ENCODE measurements around the gene PAX5. TPM values are rescaled to one million over a fixed set of nuclear protein-coding genes. Genes with fewer than 3 reads are reported as not detected.

PAX5 gene
- total RNA-seq, 1 donor from 2014 or later, result 0.32 TPM

GRCh38 chr9:36844961-36845360 lies 189.1 kb downstream of the PAX5 start:
- intact Hi-C loops (cut with micrococcal nuclease), result no loop called here

- intact Hi-C loops (cut with micrococcal nuclease), result no loop called here
Measured at GRCh38 chr9:36843964-36844363, 190.1 kb downstream of the PAX5 start.

GRCh38 chr9:36842560-36843530 lies 191.2 kb downstream of the PAX5 start:
- intact Hi-C loops (cut with micrococcal nuclease), result no loop called here

GRCh38 chr9:36840898-36841536 lies 193.1 kb downstream of the PAX5 start:
- intact Hi-C loops (cut with micrococcal nuclease), result no loop called here

- intact Hi-C loops (cut with micrococcal nuclease), result no loop called here
Measured at GRCh38 chr9:36839131-36839885, 194.8 kb downstream of the PAX5 start.

GRCh38 chr9:36837431-36838405 lies 196.3 kb downstream of the PAX5 start:
- intact Hi-C loops (cut with micrococcal nuclease), result no loop called here

- intact Hi-C loops (cut with micrococcal nuclease), result no loop called here
Measured at GRCh38 chr9:36836486-36836885, 197.6 kb downstream of the PAX5 start.

GRCh38 chr9:36835271-36835996 lies 198.6 kb downstream of the PAX5 start:
- intact Hi-C loops (cut with micrococcal nuclease), result no loop called here

GRCh38 chr9:36834736-36835135 lies 199.3 kb downstream of the PAX5 start:
- intact Hi-C loops (cut with micrococcal nuclease), result no loop called here

- intact Hi-C loops (cut with micrococcal nuclease), result no loop called here
Measured at GRCh38 chr9:36833954-36834353, 200.1 kb downstream of the PAX5 start.

GRCh38 chr9:36832164-36832795 lies 201.8 kb downstream of the PAX5 start:
- intact Hi-C loops (cut with micrococcal nuclease), result no loop called here

- intact Hi-C loops (cut with micrococcal nuclease), result no loop called here
Measured at GRCh38 chr9:36831381-36832161, 202.5 kb downstream of the PAX5 start.

GRCh38 chr9:36828611-36829013 lies 205.5 kb downstream of the PAX5 start:
- intact Hi-C loops (cut with micrococcal nuclease), result no loop called here

- intact Hi-C loops (cut with micrococcal nuclease), result no loop called here
Measured at GRCh38 chr9:36827593-36827992, 206.5 kb downstream of the PAX5 start.

- intact Hi-C loops (cut with micrococcal nuclease), result no loop called here
Measured at GRCh38 chr9:36826581-36826980, 207.5 kb downstream of the PAX5 start.

- intact Hi-C loops (cut with micrococcal nuclease), result no loop called here
Measured at GRCh38 chr9:36825179-36825578, 208.9 kb downstream of the PAX5 start.

- intact Hi-C loops (cut with micrococcal nuclease), result no loop called here
Measured at GRCh38 chr9:36823934-36824333, 210.1 kb downstream of the PAX5 start.

- intact Hi-C loops (cut with micrococcal nuclease), result no loop called here
Measured at GRCh38 chr9:36823466-36823865, 210.6 kb downstream of the PAX5 start.

- intact Hi-C loops (cut with micrococcal nuclease), result no loop called here
Measured at GRCh38 chr9:36822201-36822600, 211.9 kb downstream of the PAX5 start.

Data from T-helper 1 cell treated with Interleukin-12 subunit alpha and Interleukin-12 subunit beta and Interleukin-4 antibody, amounts not matched to agents 30 ng/mL and 1 ng/mL, for 36 hours (primary cell).